ENCODE measurements around the gene TECPR2. TPM values are rescaled to one million over a fixed set of nuclear protein-coding genes. Genes with fewer than 3 reads are reported as not detected.

Gene TECPR2
- total and polyA plus RNA-seq, 10 of the 15 experiments (the other 5 are each of a cell fraction or from before 2014, with no cell fraction given): 0.15 to 10.0 (median 3.0) TPM

GRCh38 chr14:102321456-102322422 lies 41.0 kb upstream of the TECPR2 start:
- in situ Hi-C loops (cut with MboI) (loop anchor here (25.0 kb wide), 1 partner anchor 559 kb away; the partner anchor contains the start of gene PPP2R5C), intact Hi-C loops (cut with micrococcal nuclease; ENCODE audit: unreplicated experiment) (no loop called here)
- DNase-seq (ENCODE audit: low read depth, low spot score) (no peak), FAIRE-seq (no peak), ATAC-seq (no peak)
- POLR2A ChIA-PET: no interaction called here
- Histone ChIP-seq H2AFZ (ENCODE audit: control insufficient read depth, low read depth, low read length) (no peak overlapping the region), H3K4me1 (ENCODE audit: control insufficient read depth, insufficient read depth, low read length) (peaks cover 18% of the 10 kb centered on the region), H3K9me3 (replicated peaks; ENCODE audit: control insufficient read depth, insufficient read depth, low read length) (no peaks in the 10 kb centered on the region), H3K36me3 (ENCODE audit: control insufficient read depth in 2 of 2, insufficient read depth in 2 of 2, low read length in 1 of 2) (peaks cover 0 to 3% of the 10 kb centered on the region in 2 experiments; a peak in 1 of 4 replicates), H3K9ac (ENCODE audit: control insufficient read depth, insufficient read depth, low read length) (no peak overlapping the region), H3K27me3 (replicated peaks in 1 of 2; ENCODE audit: control insufficient read depth in 2 of 2, insufficient read depth in 2 of 2, low read length in 1 of 2) (no peaks in the 10 kb centered on the region), H3K4me3 (no peak overlapping the region), H3K79me2 (ENCODE audit: control insufficient read depth, insufficient read depth, low read length) (peaks cover 14% of the 10 kb centered on the region), H4K20me1 (ENCODE audit: control insufficient read depth, insufficient read depth) (no peaks in the 10 kb centered on the region), H3K4me2 (ENCODE audit: control insufficient read depth, insufficient read depth) (peak overlapping the region; percentile 30; the same call in 1 of the 2 replicates), H3K27ac (ENCODE audit: control insufficient read depth, insufficient read depth) (no peak overlapping the region)
- WGBS (ENCODE audit: insufficient coverage, insufficient replicate concordance, low lambda C conversion rate, missing lambda C conversion rate): 98% methylated on average over 12 of the region's 12 CpGs
- RAD21 ChIA-PET (ENCODE audit: unreplicated experiment): interaction anchor here (0.6 to 0.7 kb wide), 2 partner anchors 194 to 333 kb away, joined by 3 read pairs; no protein-coding TSS in a partner anchor
- BruUV-seq (replicated peaks): no TSS peak
- SMC1A ChIA-PET (ENCODE audit: uncharacterized antibody, unreplicated experiment): interaction anchor here (0.8 to 1.6 kb wide), 4 partner anchors 17 to 355 kb away, joined by 3 read pairs; partner anchors contain the start of gene MOK
- CTCF ChIA-PET: interaction anchor here (0.5 to 0.8 kb wide), 4 partner anchors 14 to 350 kb away, joined by 3 to 4 read pairs (median 3); no protein-coding TSS in a partner anchor
- no peak for TF ChIP-seq HCFC1 (IDR thresholded peaks at IDR 0.05; ENCODE audit: low read length)

DNA sequence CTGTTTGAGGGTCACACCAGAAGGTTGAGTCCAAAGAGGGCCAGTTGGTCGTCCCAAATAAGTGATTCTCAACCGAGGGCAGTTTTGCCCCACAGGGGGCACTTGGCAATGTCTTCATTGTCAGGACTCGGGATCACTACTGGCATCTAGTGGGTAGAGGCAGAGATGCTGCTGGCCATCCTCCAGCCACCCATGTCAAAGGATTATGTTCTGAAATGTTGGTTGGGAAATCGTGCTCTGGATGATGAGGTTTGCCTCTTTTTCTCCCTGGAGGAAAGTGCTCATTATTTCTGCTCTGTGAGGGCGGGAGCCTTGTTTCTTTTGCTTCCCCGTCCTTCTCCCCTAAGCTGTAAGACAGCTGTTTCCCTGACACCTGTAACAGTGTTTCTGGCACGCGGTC lies 39.6 kb upstream of the TECPR2 start:
- H3K4me2 ChIP-seq (ENCODE audit: control insufficient read depth, insufficient read depth): no peak overlapping the region
- TF ChIP-seq SMC3 (IDR thresholded peaks at IDR 0.05; ENCODE audit: borderline replicate concordance, low read length): peak; percentile 31; the same call in 1 of the 2 replicates
- 0 out of 2 replicates have a peak, but pooled peaks have one; percentile 20 for TF ChIP-seq RAD21 (IDR thresholded peaks at IDR 0.05; ENCODE audit: insufficient read depth, low read depth, low read length)
- TF ChIP-seq TARDBP (IDR thresholded peaks at IDR 0.05; ENCODE audit: borderline replicate concordance): no peak
- TF ChIP-seq CTCF (IDR thresholded peaks at IDR 0.05 in 2 of 3, conservative IDR thresholded peaks at IDR 0.05 in 1 of 3; ENCODE audit: control insufficient read depth in 2 of 3, extremely low read depth in 1 of 3, insufficient read depth in 1 of 3, low read depth in 3 of 3, low read length in 3 of 3): peak; percentile 56 to 75 (median 58); a peak in 5 of 6 replicates
- TF ChIP-seq ZNF217 (IDR thresholded peaks at IDR 0.05): no peak
- TF ChIP-seq POLR2A (IDR thresholded peaks at IDR 0.05; ENCODE audit: low read depth, low read length): no peak
- H3K36me3 ChIP-seq (ENCODE audit: control insufficient read depth in 2 of 2, insufficient read depth in 2 of 2, low read length in 1 of 2): peaks cover 0 to 3% of the 10 kb centered on the region in 2 experiments; a peak in 1 of 4 replicates
- BruUV-seq (replicated peaks): no TSS peak
- no peaks in the 10 kb centered on the region for H3K9me3 ChIP-seq (replicated peaks; ENCODE audit: control insufficient read depth, insufficient read depth, low read length)
- peaks cover 13% of the 10 kb centered on the region for H3K4me1 ChIP-seq (ENCODE audit: control insufficient read depth, insufficient read depth, low read length)
- H3K9ac ChIP-seq (ENCODE audit: control insufficient read depth, insufficient read depth, low read length): no peak overlapping the region
- no peak overlapping the region for H3K4me3 ChIP-seq
- WGBS (ENCODE audit: insufficient coverage, insufficient replicate concordance, low lambda C conversion rate, missing lambda C conversion rate): 35% methylated on average over 8 of the region's 8 CpGs
- RAD21 ChIA-PET (ENCODE audit: unreplicated experiment): no interaction called here
- FAIRE-seq (peak; percentile 76), ATAC-seq (peak; percentile 69), DNase-seq (ENCODE audit: low read depth, low spot score) (no peak)
- intact Hi-C loops (cut with micrococcal nuclease; ENCODE audit: unreplicated experiment): no loop called here
- POLR2A ChIA-PET: no interaction called here
- CTCF ChIA-PET: no interaction called here
- SMC1A ChIA-PET (ENCODE audit: uncharacterized antibody, unreplicated experiment): interaction anchor here (1.2 kb wide), 1 partner anchor 356 kb away, joined by 3 read pairs; no protein-coding TSS in a partner anchor
- H4K20me1 ChIP-seq (ENCODE audit: control insufficient read depth, insufficient read depth): no peaks in the 10 kb centered on the region
- H3K27me3 ChIP-seq (replicated peaks in 1 of 2; ENCODE audit: control insufficient read depth in 2 of 2, insufficient read depth in 2 of 2, low read length in 1 of 2): no peaks in the 10 kb centered on the region
- H3K79me2 ChIP-seq (ENCODE audit: control insufficient read depth, insufficient read depth, low read length): peaks cover 14% of the 10 kb centered on the region
- in situ Hi-C loops (cut with MboI): loop anchor here (25.0 kb wide), 1 partner anchor 561 kb away; the partner anchor contains the start of gene PPP2R5C
- no peak overlapping the region for H3K27ac ChIP-seq (ENCODE audit: control insufficient read depth, insufficient read depth)
- no peak overlapping the region for H2AFZ ChIP-seq (ENCODE audit: control insufficient read depth, low read depth, low read length)

All from GM12878 (cell line).